GM18502 (cell line): ENCODE data around the gene APBA2.
"Not testable (repeated sequence)": the region's sequence is repeated elsewhere in the genome, so short reads cannot be mapped to it uniquely, and the experiment has no call there.

Experiments
- ATAC-seq: cut with Tn5 transposase; IDR thresholded peaks from one replicate; pipeline ENCODE4 v1.9.1; 2021; ENCODE audit warnings: mild to moderate bottlenecking; ENCODE audit not compliant: unreplicated experiment, poor library complexity

Gene APBA2

GRCh38 chr15:29021857-29022256 lies 136.1 kb downstream of the APBA2 start:
- no peak for ATAC-seq

GRCh38 chr15:29024662-29025061 lies 138.9 kb downstream of the APBA2 start:
- ATAC-seq: no peak

- ATAC-seq: not testable (repeated sequence)
Observed at GRCh38 chr15:29025411-29025810, 139.6 kb downstream of the APBA2 start.

GRCh38 chr15:29028158-29028557 lies 142.4 kb downstream of the APBA2 start:
- ATAC-seq: not testable (repeated sequence)

- ATAC-seq: no peak
Observed at GRCh38 chr15:29029651-29030195, 143.9 kb downstream of the APBA2 start.

GRCh38 chr15:29031502-29032228 lies 145.9 kb downstream of the APBA2 start:
- ATAC-seq: no peak

- ATAC-seq: no peak
Observed at GRCh38 chr15:29032229-29032625, 146.5 kb downstream of the APBA2 start.

GRCh38 chr15:29032751-29033150 lies 147.0 kb downstream of the APBA2 start:
- ATAC-seq: no peak

GRCh38 chr15:29034151-29034550 lies 148.4 kb downstream of the APBA2 start:
- ATAC-seq: no peak

- ATAC-seq: no peak
Observed at GRCh38 chr15:29034593-29035335, 149.0 kb downstream of the APBA2 start.

GRCh38 chr15:29035336-29036285 lies 149.8 kb downstream of the APBA2 start:
- no peak for ATAC-seq

- ATAC-seq: no peak
Observed at GRCh38 chr15:29037997-29038705, 152.4 kb downstream of the APBA2 start.

GRCh38 chr15:29039466-29040369 lies 153.9 kb downstream of the APBA2 start:
- no peak for ATAC-seq

GRCh38 chr15:29040370-29040751 lies 154.6 kb downstream of the APBA2 start:
- ATAC-seq: no peak

GRCh38 chr15:29043736-29044502 lies 158.1 kb downstream of the APBA2 start:
- no peak for ATAC-seq

- no peak for ATAC-seq
Observed at GRCh38 chr15:29044503-29044901, 158.7 kb downstream of the APBA2 start.

- ATAC-seq: not testable (repeated sequence)
Observed at GRCh38 chr15:29045161-29045560, 159.4 kb downstream of the APBA2 start.

- ATAC-seq: no peak
Observed at GRCh38 chr15:29045717-29046116, 159.9 kb downstream of the APBA2 start.
